ENCODE results near the gene SMAP1.

The SMAP1 gene

DNA sequence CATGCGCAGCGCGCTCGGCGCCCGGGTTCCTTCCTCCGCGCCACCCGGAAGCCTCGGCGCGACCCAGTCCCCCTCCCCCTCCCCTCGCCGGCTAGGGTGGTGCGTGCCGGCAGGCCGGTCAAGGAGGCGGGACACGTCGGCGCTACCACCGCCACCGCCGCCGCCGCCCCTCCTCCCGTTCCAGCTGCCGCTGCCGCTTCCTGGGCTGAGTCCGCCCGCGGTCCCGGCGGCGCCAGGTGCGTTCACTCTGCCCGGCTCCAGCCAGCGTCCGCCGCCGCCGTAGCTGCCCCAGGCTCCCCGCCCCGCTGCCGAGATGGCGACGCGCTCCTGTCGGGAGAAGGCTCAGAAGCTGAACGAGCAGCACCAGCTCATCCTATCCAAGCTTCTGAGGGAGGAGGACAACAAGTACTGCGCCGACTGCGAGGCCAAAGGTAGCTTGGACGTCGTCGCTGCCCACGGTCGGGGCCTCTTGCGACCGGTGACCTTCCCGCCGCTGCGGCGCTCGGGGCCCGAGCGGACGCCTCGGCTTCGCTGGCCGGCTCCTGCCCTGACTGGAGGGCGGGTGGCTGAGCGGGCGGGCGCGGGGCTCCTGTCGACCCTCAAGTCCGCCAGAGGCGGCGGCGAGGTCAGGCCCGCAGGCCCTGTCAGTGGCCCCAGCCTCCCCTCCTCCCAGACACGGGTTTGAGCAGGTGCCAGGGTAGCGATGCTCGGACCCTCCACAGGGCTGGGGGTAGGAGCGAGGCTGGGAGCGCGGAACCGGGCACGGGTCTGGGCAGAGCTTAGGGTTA is at the start of gene SMAP1:
Gene SMAP1 (plus strand): TSS at position 173 of the 788 bp plus-strand sequence. CDS start 141 bp downstream, at position 314.
- peak; percentile 84 for DNase-seq

DNA sequence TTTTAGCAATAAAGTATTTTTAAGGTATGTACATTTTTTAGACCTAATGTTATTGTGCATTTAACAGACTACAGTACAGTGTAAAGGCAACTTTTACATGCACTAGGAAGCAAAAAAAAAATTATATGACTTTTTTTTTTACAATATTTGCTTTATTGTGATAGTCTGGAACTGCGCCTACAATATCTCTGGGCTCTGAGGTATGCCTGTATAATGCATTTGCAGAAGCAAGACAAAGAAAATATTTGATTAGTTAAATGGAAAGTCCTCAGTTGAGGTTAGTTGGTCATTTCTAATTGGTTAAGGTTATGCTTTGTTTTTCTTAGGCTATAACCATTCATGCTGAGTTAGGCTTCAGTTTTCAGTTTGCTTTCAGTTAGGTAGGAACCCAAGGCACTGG is 46.9 kb upstream of the SMAP1 start:
- no peak for DNase-seq

- DNase-seq: no peak
Observed at GRCh38 chr6:70622461-70622860, 45.2 kb upstream of the SMAP1 start.

DNA sequence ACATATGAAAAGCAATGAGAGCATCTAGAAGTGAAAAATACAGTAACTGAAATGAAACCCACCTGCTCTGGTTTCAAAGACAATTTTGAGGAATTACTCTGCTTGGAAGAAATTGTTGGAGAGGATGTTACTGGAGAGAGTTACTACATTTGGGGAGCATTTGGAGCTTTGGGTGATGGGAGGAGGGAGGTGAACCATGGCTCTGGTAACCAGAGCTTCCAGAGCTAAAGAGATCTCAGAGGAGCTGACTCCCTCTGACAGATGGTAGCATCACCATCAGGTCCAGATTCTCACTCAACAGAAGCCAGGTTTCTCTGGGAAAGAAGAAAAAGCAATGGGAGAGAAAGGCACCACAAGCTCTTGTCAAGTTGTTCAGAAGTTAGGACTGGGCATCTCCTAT is 42.2 kb upstream of the SMAP1 start:
- no peak for DNase-seq

GRCh38 chr6:70627500-70628254 is 40.0 kb upstream of the SMAP1 start:
- no peak for DNase-seq

DNA sequence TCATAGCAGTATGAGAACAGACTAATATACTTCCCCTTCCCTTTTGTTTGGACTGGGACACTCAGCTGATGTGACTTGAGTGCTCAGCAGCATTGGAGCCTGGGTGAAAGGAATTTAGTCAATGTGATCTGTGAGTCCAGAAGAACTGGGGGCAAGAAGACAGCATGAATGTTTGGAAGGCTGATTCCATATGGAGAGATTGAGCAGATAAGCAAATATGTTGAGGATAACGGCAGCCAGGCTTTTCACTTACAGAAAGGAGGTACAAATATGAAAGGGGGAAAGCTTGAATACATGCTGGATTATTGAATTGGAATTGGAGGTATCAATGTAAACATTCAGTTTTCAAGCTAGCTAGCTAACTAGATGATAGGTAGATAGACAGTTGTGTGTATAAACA is 37.8 kb upstream of the SMAP1 start:
- DNase-seq: no peak

- DNase-seq: no peak
Observed at GRCh38 chr6:70633870-70634269, 33.8 kb upstream of the SMAP1 start.

- DNase-seq: no peak
Observed at GRCh38 chr6:70636596-70636995, 31.1 kb upstream of the SMAP1 start.

- no peak for DNase-seq
Observed at GRCh38 chr6:70638468-70638867, 29.2 kb upstream of the SMAP1 start.

- DNase-seq: no peak
Observed at GRCh38 chr6:70651326-70651905, 16.3 kb upstream of the SMAP1 start.

- DNase-seq: no peak
Observed at GRCh38 chr6:70652216-70652615, 15.5 kb upstream of the SMAP1 start.

- no peak for DNase-seq
Observed at GRCh38 chr6:70657706-70658105, 10.0 kb upstream of the SMAP1 start.

GRCh38 chr6:70663881-70664466 is 3.7 kb upstream of the SMAP1 start:
- no peak for DNase-seq

- no peak for DNase-seq
Observed at GRCh38 chr6:70666706-70667105, 977 bp upstream of the SMAP1 start.

DNA sequence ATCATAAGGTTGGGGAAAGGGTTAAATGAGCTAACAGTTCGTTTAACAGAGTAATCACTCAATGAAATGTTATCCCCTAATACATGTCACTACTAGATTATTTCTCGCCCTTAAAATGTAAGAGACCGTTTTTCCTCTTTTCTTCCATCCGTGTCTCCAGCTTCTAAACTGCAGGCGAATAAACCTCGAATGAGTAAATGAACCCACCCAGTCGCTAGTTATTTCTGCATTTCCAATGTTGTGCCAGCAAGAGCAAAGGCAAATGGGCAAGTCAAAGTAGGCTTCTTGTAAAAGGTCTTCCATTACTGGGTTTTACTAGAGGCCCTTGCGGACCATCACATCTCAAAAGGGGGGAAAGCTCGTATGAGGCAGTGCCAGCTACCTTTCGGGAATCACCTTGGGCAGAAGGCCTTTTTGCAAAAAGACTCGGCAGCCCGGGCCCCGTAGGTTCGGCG is 400 bp upstream of the SMAP1 start:
- DNase-seq: no peak

DNA sequence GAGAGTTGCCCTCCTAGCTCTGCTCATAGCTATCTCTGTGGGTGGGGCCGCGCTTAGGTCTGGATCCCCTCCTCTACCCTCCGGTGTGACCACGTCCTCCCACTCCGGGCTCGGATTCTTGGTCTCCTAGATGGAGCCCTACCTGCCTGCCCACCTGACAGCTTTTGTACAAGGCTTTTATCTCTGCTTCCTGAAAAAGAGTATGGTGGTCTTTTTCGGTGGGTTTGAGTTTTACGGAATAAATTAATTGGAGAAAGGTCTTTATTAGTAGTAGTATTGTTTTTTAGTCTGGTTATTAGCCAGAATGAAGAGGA is 773 bp downstream of the SMAP1 start:
- no peak for DNase-seq

DNA sequence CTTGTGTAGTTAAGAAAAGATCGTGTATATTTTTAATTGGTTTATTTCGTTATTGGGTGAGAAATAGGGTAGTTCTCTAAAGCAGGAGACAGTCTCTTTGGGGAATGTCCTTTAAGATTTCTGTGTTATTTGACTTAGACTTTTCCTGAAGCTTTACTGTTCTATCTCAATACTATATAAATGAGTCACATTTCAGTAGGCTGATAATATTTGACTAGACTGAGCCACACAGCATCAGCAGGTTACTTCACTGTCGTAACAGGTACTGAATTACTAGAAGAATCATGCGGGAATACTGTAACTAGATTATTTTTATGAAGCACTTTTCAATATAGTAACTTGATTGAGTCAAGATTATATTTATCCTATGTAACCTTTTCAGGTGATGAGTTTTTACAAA is 1.4 kb downstream of the SMAP1 start:
- no peak for DNase-seq

- no peak for DNase-seq
Observed at GRCh38 chr6:70672549-70672948, 4.9 kb downstream of the SMAP1 start.

DNA sequence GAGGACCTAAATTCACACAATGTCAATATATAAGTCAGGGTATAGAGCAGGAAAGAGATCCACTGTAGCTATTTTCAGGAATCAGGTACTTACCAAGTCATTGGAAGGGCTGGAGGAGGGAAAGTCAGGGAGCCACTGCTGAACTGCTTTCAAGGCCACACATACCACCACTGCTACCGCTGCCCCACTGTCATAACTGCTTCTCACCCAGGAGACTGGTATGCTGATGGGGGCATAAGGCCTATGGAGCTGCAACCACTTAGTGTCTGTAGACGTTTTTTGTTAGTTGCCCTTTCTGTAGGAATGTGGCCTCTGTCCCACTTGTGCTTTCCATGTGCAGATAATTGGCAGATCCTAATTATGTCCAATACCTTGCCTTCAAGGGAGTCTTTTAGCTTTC is 5.4 kb downstream of the SMAP1 start:
- no peak for DNase-seq

DNA sequence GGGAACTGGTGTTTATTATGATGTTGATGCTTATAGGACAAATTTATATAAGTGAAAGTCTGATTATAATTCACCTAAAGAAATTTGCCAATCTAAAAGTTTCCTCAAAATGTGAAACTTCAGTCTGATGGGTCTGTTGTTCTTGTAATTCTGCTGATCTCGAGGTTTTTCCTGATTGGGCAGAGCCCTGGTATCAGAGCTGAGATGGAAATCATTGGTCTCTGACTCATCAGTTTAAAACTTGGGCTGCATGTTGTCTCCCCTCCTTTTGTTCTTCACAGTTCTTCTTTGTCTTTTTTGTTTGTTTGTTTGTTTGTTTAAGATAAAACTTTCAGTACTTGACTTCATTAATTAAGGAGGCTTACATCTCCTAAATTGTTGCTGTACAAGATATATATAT is 5.9 kb downstream of the SMAP1 start:
- DNase-seq: no peak

DNA sequence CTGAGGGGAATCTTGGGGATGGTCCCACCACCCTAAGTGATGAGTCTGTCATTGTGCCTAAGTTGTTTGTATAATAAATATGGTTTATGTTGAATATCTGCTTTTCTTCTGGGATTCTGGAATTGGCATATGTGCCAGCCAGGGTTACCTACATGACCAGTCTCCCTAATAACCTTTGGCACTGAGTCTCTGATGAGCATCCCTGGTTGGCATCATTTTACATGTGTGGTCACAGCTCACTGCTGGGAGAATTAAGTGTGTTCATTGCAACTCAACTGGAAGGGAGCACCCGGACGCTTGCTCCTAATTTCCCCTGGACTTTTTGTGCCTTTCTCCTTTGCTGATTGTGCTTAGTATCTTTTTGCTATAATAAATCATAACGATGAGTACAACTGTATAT is 8.1 kb downstream of the SMAP1 start:
- DNase-seq: no peak

GRCh38 chr6:70676821-70677220 is 9.1 kb downstream of the SMAP1 start:
- no peak for DNase-seq

- no peak for DNase-seq
Observed at GRCh38 chr6:70680396-70680795, 12.7 kb downstream of the SMAP1 start.
